Osteocyte (in vitro differentiated cells): Measurements from ENCODE around the gene SLC38A1. TPM values are rescaled to one million over a fixed set of nuclear protein-coding genes. Genes with fewer than 3 reads are reported as not detected.

Experiments used
- DNase-seq: peaks from one replicate; pipeline ENCODE4 v3.0.0; 2021; ENCODE audit warnings: mixed read lengths; ENCODE audit not compliant: unreplicated experiment; ENCODE audit errors: extremely low spot score
- H3K27ac Mint-ChIP-seq: one replicate; pipeline ENCODE4 v1.8.0; 2021; ENCODE audit warnings: mild to moderate bottlenecking, mixed read lengths; ENCODE audit not compliant: unreplicated experiment
- H3K27me3 Mint-ChIP-seq: one replicate; pipeline ENCODE4 v1.8.0; 2021; ENCODE audit warnings: mixed read lengths; ENCODE audit not compliant: unreplicated experiment
- H3K36me3 Mint-ChIP-seq: one replicate; pipeline ENCODE4 v1.8.0; 2021; ENCODE audit warnings: mixed read lengths; ENCODE audit not compliant: unreplicated experiment
- H3K4me1 Mint-ChIP-seq: one replicate; pipeline ENCODE4 v1.8.0; 2021; ENCODE audit warnings: mixed read lengths; ENCODE audit not compliant: unreplicated experiment
- H3K4me3 Mint-ChIP-seq: one replicate; pipeline ENCODE4 v1.8.0; 2021; ENCODE audit warnings: mild to moderate bottlenecking, moderate library complexity, mixed read lengths; ENCODE audit not compliant: unreplicated experiment
- H3K9me3 Mint-ChIP-seq: one replicate; pipeline ENCODE4 v1.8.0; 2021; ENCODE audit warnings: mixed read lengths; ENCODE audit not compliant: unreplicated experiment
- total RNA-seq: library from RNA; stranded (reverse); gene quantifications from 2 replicates; pipeline ENCODE4 v1.2.1, GENCODE V29; 2021
- TF ChIP-seq, protein P1 (sequence below): fragments of 200-600 bp; sonication (generic); IDR thresholded peaks from 2 replicates; pipeline ENCODE4 v1.5.0; 2021; ENCODE audit warnings: antibody characterized with exemption, mild to moderate bottlenecking, moderate library complexity

SLC38A1 gene
- total RNA-seq, 1 donor from 2014 or later, result 132 TPM

GRCh38 chr12:46149079-46149464 is 119.8 kb downstream of the SLC38A1 start:
- Mint-ChIP-seq H3K4me3 (no peak overlapping the region), H3K36me3 (no peaks in the 10 kb centered on the region), H3K9me3 (no peaks in the 10 kb centered on the region), H3K27ac (no peak overlapping the region), H3K4me1 (peaks cover 18% of the 10 kb centered on the region), H3K27me3 (no peaks in the 10 kb centered on the region)
- DNase-seq, result no peak
- TF ChIP-seq, protein P1, sequence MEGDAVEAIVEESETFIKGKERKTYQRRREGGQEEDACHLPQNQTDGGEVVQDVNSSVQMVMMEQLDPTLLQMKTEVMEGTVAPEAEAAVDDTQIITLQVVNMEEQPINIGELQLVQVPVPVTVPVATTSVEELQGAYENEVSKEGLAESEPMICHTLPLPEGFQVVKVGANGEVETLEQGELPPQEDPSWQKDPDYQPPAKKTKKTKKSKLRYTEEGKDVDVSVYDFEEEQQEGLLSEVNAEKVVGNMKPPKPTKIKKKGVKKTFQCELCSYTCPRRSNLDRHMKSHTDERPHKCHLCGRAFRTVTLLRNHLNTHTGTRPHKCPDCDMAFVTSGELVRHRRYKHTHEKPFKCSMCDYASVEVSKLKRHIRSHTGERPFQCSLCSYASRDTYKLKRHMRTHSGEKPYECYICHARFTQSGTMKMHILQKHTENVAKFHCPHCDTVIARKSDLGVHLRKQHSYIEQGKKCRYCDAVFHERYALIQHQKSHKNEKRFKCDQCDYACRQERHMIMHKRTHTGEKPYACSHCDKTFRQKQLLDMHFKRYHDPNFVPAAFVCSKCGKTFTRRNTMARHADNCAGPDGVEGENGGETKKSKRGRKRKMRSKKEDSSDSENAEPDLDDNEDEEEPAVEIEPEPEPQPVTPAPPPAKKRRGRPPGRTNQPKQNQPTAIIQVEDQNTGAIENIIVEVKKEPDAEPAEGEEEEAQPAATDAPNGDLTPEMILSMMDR, result no peak

DNA sequence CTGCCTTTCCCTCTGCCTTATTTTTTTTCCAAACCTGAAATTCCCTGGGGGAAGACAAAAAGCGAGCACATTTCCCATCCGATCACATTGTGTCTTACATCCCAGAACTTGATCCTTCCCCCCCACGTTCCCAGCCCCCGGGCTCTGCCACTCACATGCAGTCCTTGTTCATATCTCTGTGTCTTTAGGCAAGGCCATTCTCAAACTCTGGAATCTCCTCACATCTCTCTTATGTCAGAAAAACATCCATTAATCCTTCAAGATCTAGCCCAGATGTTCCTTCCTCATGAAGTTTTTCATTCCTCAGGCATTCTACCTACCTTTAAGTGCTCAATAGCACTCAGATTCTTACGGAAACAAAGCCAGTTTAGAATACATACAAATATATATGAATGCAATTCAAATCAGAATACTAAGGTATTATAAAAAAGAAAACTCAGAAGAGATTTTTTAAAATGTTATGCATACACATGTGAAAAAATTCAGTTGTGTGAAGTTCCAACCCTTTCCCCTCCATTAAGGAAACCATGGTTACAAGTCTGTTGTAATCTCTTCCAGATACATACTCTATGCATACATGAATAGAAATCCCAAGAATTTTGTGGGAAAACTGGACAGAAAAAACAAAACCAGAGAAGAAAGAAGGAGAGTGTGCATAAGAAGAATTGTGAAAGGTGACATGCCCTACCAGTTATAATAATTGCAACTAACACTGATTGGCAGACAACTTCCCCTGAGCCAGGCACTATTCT is 120.3 kb downstream of the SLC38A1 start:
- Mint-ChIP-seq H3K4me1 (peaks cover 12% of the 10 kb centered on the region), H3K36me3 (no peaks in the 10 kb centered on the region)
- TF ChIP-seq, protein P1, result no peak

DNA sequence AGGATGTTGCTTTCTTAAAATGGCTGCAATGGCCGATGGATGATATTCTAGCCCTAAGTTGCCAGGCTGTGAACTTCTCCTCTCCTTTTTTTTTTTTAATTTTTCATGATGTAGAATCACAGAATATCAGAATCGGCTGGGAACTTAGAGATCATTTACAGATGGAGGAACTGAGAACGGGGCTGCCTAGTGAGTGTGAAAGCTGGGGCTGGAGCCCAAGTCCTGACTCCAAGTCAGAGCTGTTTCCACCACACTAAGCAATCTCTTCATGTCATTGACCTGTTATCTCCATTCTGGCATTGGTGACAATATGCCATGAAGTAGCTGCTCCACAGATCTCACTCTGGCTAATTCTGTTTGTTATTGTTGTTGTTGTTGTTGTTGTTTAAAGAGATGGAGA is 121.7 kb downstream of the SLC38A1 start:
- H3K4me3 Mint-ChIP-seq, result no peak overlapping the region
- TF ChIP-seq, protein P1, result no peak
- H3K27me3 Mint-ChIP-seq, result peaks cover 5% of the 10 kb centered on the region
- no peak for DNase-seq
- H3K27ac Mint-ChIP-seq, result no peak overlapping the region
- H3K9me3 Mint-ChIP-seq, result no peaks in the 10 kb centered on the region
- H3K4me1 Mint-ChIP-seq, result peaks cover 3% of the 10 kb centered on the region
- H3K36me3 Mint-ChIP-seq, result no peaks in the 10 kb centered on the region

More for the DNA sequence above, 120.3 kb downstream of the SLC38A1 start:
- Mint-ChIP-seq H3K27ac (no peak overlapping the region), H3K27me3 (no peaks in the 10 kb centered on the region), H3K9me3 (no peaks in the 10 kb centered on the region), H3K4me3 (no peak overlapping the region)
- DNase-seq, result no peak

DNA sequence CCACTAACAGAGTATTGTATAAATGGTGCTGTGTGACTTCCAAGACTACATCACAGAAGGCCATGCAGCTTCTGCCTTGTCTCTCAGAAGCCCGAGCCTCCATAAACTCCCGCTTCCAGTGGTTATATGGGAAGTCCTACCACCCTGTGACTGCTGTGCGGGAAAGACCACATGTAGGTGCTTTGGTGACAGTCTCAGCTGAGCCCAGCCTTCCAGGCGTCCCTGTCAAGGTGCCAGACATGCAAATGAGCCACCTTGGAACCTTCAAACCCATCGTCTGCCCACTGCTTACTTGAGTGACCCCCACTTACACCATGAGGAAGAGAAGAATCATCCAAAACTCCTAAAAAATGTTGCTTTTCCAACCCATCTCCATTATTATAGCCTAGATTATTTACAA is 123.0 kb downstream of the SLC38A1 start:
- Mint-ChIP-seq H3K4me1 (peaks cover 3% of the 10 kb centered on the region), H3K27ac (no peak overlapping the region)

GRCh38 chr12:46144433-46144832 is 124.4 kb downstream of the SLC38A1 start:
- peaks cover 19% of the 10 kb centered on the region for H3K27me3 Mint-ChIP-seq
- DNase-seq, result no peak
- H3K9me3 Mint-ChIP-seq, result no peaks in the 10 kb centered on the region
- H3K27ac Mint-ChIP-seq, result no peak overlapping the region
- H3K4me3 Mint-ChIP-seq, result no peak overlapping the region
- H3K4me1 Mint-ChIP-seq, result peaks cover 3% of the 10 kb centered on the region
- no peaks in the 10 kb centered on the region for H3K36me3 Mint-ChIP-seq
- TF ChIP-seq, protein P1, result no peak

More for the DNA sequence above, 123.0 kb downstream of the SLC38A1 start:
- Mint-ChIP-seq H3K27me3 (peaks cover 9% of the 10 kb centered on the region), H3K9me3 (no peaks in the 10 kb centered on the region), H3K4me3 (no peak overlapping the region), H3K36me3 (no peaks in the 10 kb centered on the region)
- no peak for DNase-seq
- TF ChIP-seq, protein P1, result no peak
